ENCODE data around the gene ZNF500.
A peak's percentile ranks its signal among the peaks of the same experiment; 100 is the strongest.

Gene ZNF500

DNA sequence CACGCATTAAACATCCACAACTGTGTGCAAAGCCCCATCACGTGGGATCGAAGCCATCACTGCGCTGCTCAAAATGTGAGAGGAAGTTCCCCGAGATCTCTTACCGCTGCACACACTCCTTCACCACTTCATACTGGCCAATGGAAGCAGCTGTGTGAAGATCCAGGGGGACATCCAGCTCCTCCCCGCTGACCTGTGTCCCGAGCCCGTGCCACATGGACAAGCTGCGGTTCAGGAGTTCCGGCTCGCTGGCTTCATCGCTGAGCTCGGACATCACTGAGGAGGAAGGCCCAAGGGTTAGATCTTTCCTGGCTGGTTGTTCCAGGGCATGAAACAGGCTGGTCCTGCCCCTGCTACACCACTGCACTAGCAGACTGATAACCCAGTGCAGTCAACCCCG lies 37.1 kb downstream of the ZNF500 start:
- peaks cover 9% of the 10 kb centered on the region for H3K4me1 Mint-ChIP-seq (ENCODE audit: low read depth)

GRCh38 chr16:4728676-4729075 lies 38.3 kb downstream of the ZNF500 start:
- H3K27me3 Mint-ChIP-seq (ENCODE audit: low read depth), result no peaks in the 10 kb centered on the region
- peaks cover 9% of the 10 kb centered on the region for H3K4me1 Mint-ChIP-seq (ENCODE audit: low read depth)
- no peaks in the 10 kb centered on the region for H3K9me3 Mint-ChIP-seq
- H3K27ac Mint-ChIP-seq, result no peak overlapping the region
- no peaks in the 10 kb centered on the region for H3K36me3 Mint-ChIP-seq (ENCODE audit: low read depth)
- H3K4me3 Mint-ChIP-seq, result no peak overlapping the region

More for the DNA sequence above, 37.1 kb downstream of the ZNF500 start:
- H3K36me3 Mint-ChIP-seq (ENCODE audit: low read depth), result no peaks in the 10 kb centered on the region
- no peaks in the 10 kb centered on the region for H3K9me3 Mint-ChIP-seq
- H3K27ac Mint-ChIP-seq, result no peak overlapping the region
- H3K27me3 Mint-ChIP-seq (ENCODE audit: low read depth), result no peaks in the 10 kb centered on the region
- H3K4me3 Mint-ChIP-seq, result no peak overlapping the region

DNA sequence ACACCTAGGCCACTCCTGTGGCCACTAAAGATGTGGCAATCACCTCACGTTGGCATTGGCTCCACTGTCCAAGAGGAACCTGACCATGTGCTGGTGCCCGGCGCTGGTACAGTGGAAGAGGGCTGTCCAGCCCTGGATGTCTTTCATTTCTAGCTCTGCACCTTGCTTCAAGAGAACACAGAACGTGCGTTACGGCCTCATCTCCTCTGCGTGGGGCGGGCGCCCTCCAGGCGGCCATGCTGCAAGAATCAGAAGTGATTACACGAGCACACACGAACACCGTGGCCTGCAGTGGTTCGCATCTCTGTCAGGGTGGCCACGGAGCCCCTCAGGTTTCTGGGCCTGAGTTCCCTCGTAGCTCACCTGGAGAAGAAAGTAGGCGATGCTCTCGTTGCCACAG lies 40.3 kb downstream of the ZNF500 start:
- Mint-ChIP-seq H3K4me3 (no peak overlapping the region), H3K27me3 (ENCODE audit: low read depth) (no peaks in the 10 kb centered on the region), H3K36me3 (ENCODE audit: low read depth) (no peaks in the 10 kb centered on the region), H3K9me3 (no peaks in the 10 kb centered on the region), H3K4me1 (ENCODE audit: low read depth) (no peaks in the 10 kb centered on the region), H3K27ac (no peak overlapping the region)

DNA sequence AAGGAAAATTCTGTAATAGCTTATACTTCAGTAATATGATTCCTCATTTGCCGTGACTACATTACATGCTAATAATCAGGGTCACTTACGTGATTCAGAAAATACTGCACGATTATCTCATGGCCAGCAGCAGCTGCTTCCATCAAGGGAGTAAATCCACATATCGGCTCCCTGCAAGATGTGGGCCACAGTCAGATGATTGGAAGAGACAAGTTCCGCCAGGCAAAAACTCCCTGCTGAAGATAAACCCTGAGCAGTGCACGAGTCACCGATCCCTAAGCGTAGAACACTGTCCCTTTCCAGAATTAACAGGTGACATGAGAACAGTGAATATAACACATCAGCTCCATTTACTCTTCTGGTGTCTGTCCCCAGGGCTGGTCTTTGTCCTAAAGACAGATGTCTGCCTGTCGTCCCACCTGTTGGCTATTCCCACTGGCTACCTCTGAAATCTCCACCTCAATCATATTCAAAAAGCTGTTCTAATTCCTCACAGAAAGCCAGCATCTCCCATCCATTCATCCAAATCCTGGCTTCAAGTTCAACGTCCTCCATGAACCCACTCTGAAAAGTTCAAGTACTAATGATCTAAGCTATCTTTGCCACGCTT lies 42.2 kb downstream of the ZNF500 start:
- no peaks in the 10 kb centered on the region for H3K36me3 Mint-ChIP-seq (ENCODE audit: low read depth)
- no peak overlapping the region for H3K27ac Mint-ChIP-seq
- H3K4me1 Mint-ChIP-seq (ENCODE audit: low read depth), result no peaks in the 10 kb centered on the region
- no peak overlapping the region for H3K4me3 Mint-ChIP-seq
- H3K9me3 Mint-ChIP-seq, result no peaks in the 10 kb centered on the region
- H3K27me3 Mint-ChIP-seq (ENCODE audit: low read depth), result no peaks in the 10 kb centered on the region

DNA sequence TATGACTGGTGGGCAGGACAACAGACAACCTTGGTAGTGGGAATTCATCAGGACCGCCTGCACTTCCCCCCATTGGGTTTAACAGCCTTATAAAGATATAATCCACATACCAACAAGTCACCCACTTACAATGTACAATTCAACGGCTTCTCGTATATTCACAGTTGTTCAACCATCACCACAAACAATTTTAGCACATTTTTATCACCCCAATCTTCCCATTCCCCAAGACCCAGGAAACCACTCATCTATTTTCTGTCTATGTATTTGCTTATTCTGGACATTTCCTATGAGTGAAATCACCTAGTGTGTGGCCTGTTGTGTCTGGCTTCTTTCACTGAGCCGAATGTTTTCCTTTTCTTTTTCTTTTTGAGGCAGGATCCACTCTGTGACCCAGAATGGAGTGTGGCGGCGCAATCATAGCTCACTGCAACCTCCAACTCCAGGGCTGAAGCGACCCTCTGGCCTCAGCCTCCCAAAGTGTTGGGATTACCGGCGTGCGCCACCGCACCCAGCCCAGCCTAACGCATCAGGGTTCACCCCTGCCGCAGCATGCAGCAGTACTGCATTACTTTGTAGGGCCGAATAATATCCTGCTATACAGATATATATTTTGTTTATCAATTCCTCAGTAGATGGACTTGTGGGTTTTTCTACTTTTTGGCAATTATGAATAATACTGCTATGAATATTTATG lies 43.7 kb downstream of the ZNF500 start:
- H3K27ac Mint-ChIP-seq, result no peak overlapping the region
- no peaks in the 10 kb centered on the region for H3K36me3 Mint-ChIP-seq (ENCODE audit: low read depth)
- H3K27me3 Mint-ChIP-seq (ENCODE audit: low read depth), result no peaks in the 10 kb centered on the region
- no peaks in the 10 kb centered on the region for H3K4me1 Mint-ChIP-seq (ENCODE audit: low read depth)
- H3K9me3 Mint-ChIP-seq, result no peaks in the 10 kb centered on the region
- no peak overlapping the region for H3K4me3 Mint-ChIP-seq

- H3K27me3 Mint-ChIP-seq (ENCODE audit: low read depth), result no peaks in the 10 kb centered on the region
- no peak overlapping the region for H3K27ac Mint-ChIP-seq
- no peak overlapping the region for H3K4me3 Mint-ChIP-seq
- no peaks in the 10 kb centered on the region for H3K9me3 Mint-ChIP-seq
- H3K4me1 Mint-ChIP-seq (ENCODE audit: low read depth), result no peaks in the 10 kb centered on the region
- H3K36me3 Mint-ChIP-seq (ENCODE audit: low read depth), result peaks cover under 1% of the 10 kb centered on the region
Measured at GRCh38 chr16:4718466-4718865, 48.5 kb downstream of the ZNF500 start.

DNA sequence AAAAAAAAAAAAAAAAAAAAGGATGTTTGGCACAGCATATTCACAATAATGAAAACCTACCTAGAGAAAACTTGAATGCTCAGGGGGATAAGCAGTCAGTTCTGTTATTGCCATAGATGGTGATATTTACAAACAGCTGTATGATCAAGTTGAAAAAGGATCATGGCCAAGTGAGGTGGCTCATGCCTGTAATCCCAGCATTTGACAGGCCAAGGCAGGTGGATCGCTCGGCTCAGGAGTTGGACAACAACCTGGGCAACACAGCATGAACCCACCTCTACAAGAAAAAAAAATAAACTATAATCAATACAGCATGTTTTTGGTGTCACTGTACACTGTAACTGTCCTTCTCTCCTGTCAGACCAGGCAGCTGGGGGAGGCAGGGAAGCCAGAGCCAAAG lies 52.0 kb downstream of the ZNF500 start:
- H3K9me3 Mint-ChIP-seq, result no peaks in the 10 kb centered on the region
- H3K4me1 Mint-ChIP-seq (ENCODE audit: low read depth), result no peaks in the 10 kb centered on the region
- H3K27me3 Mint-ChIP-seq (ENCODE audit: low read depth), result no peaks in the 10 kb centered on the region
- H3K36me3 Mint-ChIP-seq (ENCODE audit: low read depth), result peaks cover 5% of the 10 kb centered on the region
- H3K4me3 Mint-ChIP-seq, result no peak overlapping the region
- H3K27ac Mint-ChIP-seq, result no peak overlapping the region

GRCh38 chr16:4713663-4714501 lies 53.1 kb downstream of the ZNF500 start:
- H3K27me3 Mint-ChIP-seq (ENCODE audit: low read depth), result no peaks in the 10 kb centered on the region
- H3K4me1 Mint-ChIP-seq (ENCODE audit: low read depth), result no peaks in the 10 kb centered on the region
- H3K9me3 Mint-ChIP-seq, result no peaks in the 10 kb centered on the region
- no peak overlapping the region for H3K27ac Mint-ChIP-seq
- peaks cover 8% of the 10 kb centered on the region for H3K36me3 Mint-ChIP-seq (ENCODE audit: low read depth)
- H3K4me3 Mint-ChIP-seq, result no peak overlapping the region

GRCh38 chr16:4709481-4709880 lies 57.5 kb downstream of the ZNF500 start:
- Mint-ChIP-seq H3K27me3 (ENCODE audit: low read depth) (no peaks in the 10 kb centered on the region), H3K4me1 (ENCODE audit: low read depth) (peaks cover 2% of the 10 kb centered on the region), H3K9me3 (no peaks in the 10 kb centered on the region), H3K4me3 (no peak overlapping the region), H3K36me3 (ENCODE audit: low read depth) (peaks cover 13% of the 10 kb centered on the region), H3K27ac (no peak overlapping the region)

- no peak overlapping the region for H3K4me3 Mint-ChIP-seq
Measured at GRCh38 chr16:4706871-4707270, 60.1 kb downstream of the ZNF500 start.

GRCh38 chr16:4704913-4705312 lies 62.0 kb downstream of the ZNF500 start:
- H3K27me3 Mint-ChIP-seq (ENCODE audit: low read depth), result no peaks in the 10 kb centered on the region
- H3K4me3 Mint-ChIP-seq, result no peak overlapping the region
- H3K27ac Mint-ChIP-seq, result no peak overlapping the region
- peaks cover 7% of the 10 kb centered on the region for H3K36me3 Mint-ChIP-seq (ENCODE audit: low read depth)
- H3K9me3 Mint-ChIP-seq, result no peaks in the 10 kb centered on the region
- peaks cover 6% of the 10 kb centered on the region for H3K4me1 Mint-ChIP-seq (ENCODE audit: low read depth)

More at GRCh38 chr16:4706871-4707270, 60.1 kb downstream of the ZNF500 start:
- Mint-ChIP-seq H3K36me3 (ENCODE audit: low read depth) (peaks cover 9% of the 10 kb centered on the region), H3K4me1 (ENCODE audit: low read depth) (peaks cover 2% of the 10 kb centered on the region), H3K27ac (peak overlapping the region; percentile 50), H3K27me3 (ENCODE audit: low read depth) (no peaks in the 10 kb centered on the region), H3K9me3 (no peaks in the 10 kb centered on the region)

- no peak overlapping the region for H3K4me3 Mint-ChIP-seq
- peak overlapping the region; percentile 59 for H3K27ac Mint-ChIP-seq
- peaks cover 10% of the 10 kb centered on the region for H3K36me3 Mint-ChIP-seq (ENCODE audit: low read depth)
- H3K27me3 Mint-ChIP-seq (ENCODE audit: low read depth), result no peaks in the 10 kb centered on the region
- no peaks in the 10 kb centered on the region for H3K9me3 Mint-ChIP-seq
- peaks cover 6% of the 10 kb centered on the region for H3K4me1 Mint-ChIP-seq (ENCODE audit: low read depth)
Measured at GRCh38 chr16:4704491-4704890, 62.5 kb downstream of the ZNF500 start.

GRCh38 chr16:4703906-4704305 lies 63.1 kb downstream of the ZNF500 start:
- Mint-ChIP-seq H3K9me3 (no peaks in the 10 kb centered on the region), H3K36me3 (ENCODE audit: low read depth) (peaks cover 8% of the 10 kb centered on the region), H3K4me1 (ENCODE audit: low read depth) (peaks cover 6% of the 10 kb centered on the region), H3K4me3 (no peak overlapping the region), H3K27me3 (ENCODE audit: low read depth) (no peaks in the 10 kb centered on the region), H3K27ac (no peak overlapping the region)

DNA sequence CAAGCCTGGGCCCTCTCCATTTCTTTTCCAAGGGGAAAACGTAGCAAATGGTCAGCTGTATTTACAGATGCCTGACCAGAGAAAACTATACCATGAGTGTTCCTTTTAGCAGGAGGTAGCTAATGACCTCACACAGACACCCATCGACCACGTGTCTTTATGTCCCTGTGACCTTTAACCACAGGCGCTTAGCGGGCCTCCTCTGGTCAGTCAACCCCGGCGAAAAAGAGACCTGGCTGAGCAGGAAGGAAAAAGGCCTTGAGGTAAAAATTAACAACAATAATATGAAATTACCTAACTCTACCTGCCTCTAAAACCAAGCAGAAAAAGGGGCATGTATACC lies 64.5 kb downstream of the ZNF500 start:
- peaks cover 6% of the 10 kb centered on the region for H3K4me1 Mint-ChIP-seq (ENCODE audit: low read depth)
- H3K27me3 Mint-ChIP-seq (ENCODE audit: low read depth), result no peaks in the 10 kb centered on the region
- no peak overlapping the region for H3K4me3 Mint-ChIP-seq
- H3K36me3 Mint-ChIP-seq (ENCODE audit: low read depth), result peaks cover 8% of the 10 kb centered on the region
- no peaks in the 10 kb centered on the region for H3K9me3 Mint-ChIP-seq
- H3K27ac Mint-ChIP-seq, result no peak overlapping the region
